ENCODE data around the gene ATP8A2. TPM values are rescaled to one million over a fixed set of nuclear protein-coding genes. Genes with fewer than 3 reads are reported as not detected.

ATP8A2 gene
- total and polyA plus RNA-seq, 11 donors, result 0.01 to 0.29 (median 0.05) TPM; not detected in 2

GRCh38 chr13:25982907-25983306, 611.1 kb downstream of the ATP8A2 start:
- TF ChIP-seq CTCF (IDR thresholded peaks at IDR 0.05), result no peak
- no peak for TF ChIP-seq POLR2A (IDR thresholded peaks at IDR 0.05)
- H3K36me3 ChIP-seq, result no peaks in the 10 kb centered on the region
- H3K27ac ChIP-seq, result no peak overlapping the region
- peaks cover 0 to 12% (median 2%) of the 10 kb centered on the region in 9 donors for H3K27me3 ChIP-seq
- no peak overlapping the region for H3K4me3 ChIP-seq
- DNase-seq (no peak), ATAC-seq (no peak)
- intact Hi-C loops (cut with DNase I), result no loop called here
- H3K4me1 ChIP-seq, result no peaks in the 10 kb centered on the region
- H3K9me3 ChIP-seq, result no peaks in the 10 kb centered on the region

- Histone ChIP-seq H3K27me3 (peaks cover 0 to 7% (median 0%) of the 10 kb centered on the region in 9 donors), H3K36me3 (no peaks in the 10 kb centered on the region), H3K9me3 (no peaks in the 10 kb centered on the region), H3K4me1 (no peaks in the 10 kb centered on the region), H3K27ac (no peak overlapping the region), H3K4me3 (no peak overlapping the region)
- DNase-seq (no peak), ATAC-seq (no peak)
- WGBS, 4 donors, result 95 to 97% (median 97%) methylated on average over 6 to 8 of the region's 8 CpGs
- TF ChIP-seq CTCF (IDR thresholded peaks at IDR 0.05) (no peak), POLR2A (IDR thresholded peaks at IDR 0.05) (no peak)
- intact Hi-C loops (cut with DNase I), result no loop called here
Observed at GRCh38 chr13:25987987-25988386, 616.2 kb downstream of the ATP8A2 start.

GRCh38 chr13:25988661-25989060, 616.9 kb downstream of the ATP8A2 start:
- Histone ChIP-seq H3K36me3 (no peaks in the 10 kb centered on the region), H3K27me3 (peaks cover 0 to 7% (median 0%) of the 10 kb centered on the region in 9 donors), H3K4me1 (no peaks in the 10 kb centered on the region), H3K4me3 (no peak overlapping the region), H3K9me3 (peaks cover 0 to 3% (median 0%) of the 10 kb centered on the region in 12 donors), H3K27ac (no peak overlapping the region)
- no peak for ATAC-seq
- TF ChIP-seq POLR2A (IDR thresholded peaks at IDR 0.05), result no peak
- no peak for TF ChIP-seq CTCF (IDR thresholded peaks at IDR 0.05)
- intact Hi-C loops (cut with DNase I), result no loop called here
- 47 to 51% (median 49%) methylated on average over 3 of the region's 3 CpGs for WGBS, 4 donors
- DNase-seq, result no peak

GRCh38 chr13:25990801-25991200, 619.0 kb downstream of the ATP8A2 start:
- DNase-seq (no peak), ATAC-seq (peak in 1 of 4 donors; percentile 33)
- Histone ChIP-seq H3K27me3 (peaks cover 0 to 7% (median 0%) of the 10 kb centered on the region in 9 donors), H3K27ac (no peak overlapping the region), H3K4me3 (no peak overlapping the region), H3K36me3 (no peaks in the 10 kb centered on the region), H3K9me3 (peaks cover 0 to 22% (median 3%) of the 10 kb centered on the region in 12 donors), H3K4me1 (no peaks in the 10 kb centered on the region)
- 14 to 21% (median 17%) methylated on average over 8 to 10 of the region's 10 CpGs for WGBS, 4 donors
- intact Hi-C loops (cut with DNase I), result no loop called here
- no peak for TF ChIP-seq CTCF (IDR thresholded peaks at IDR 0.05)
- no peak for TF ChIP-seq POLR2A (IDR thresholded peaks at IDR 0.05)

All from heart left ventricle (tissue), 16 donors.